ENCODE measurements around the gene CTRB2.
"Not testable (repeated sequence)": the region's sequence is repeated elsewhere in the genome, so short reads cannot be mapped to it uniquely, and the experiment has no call there.

DNA sequence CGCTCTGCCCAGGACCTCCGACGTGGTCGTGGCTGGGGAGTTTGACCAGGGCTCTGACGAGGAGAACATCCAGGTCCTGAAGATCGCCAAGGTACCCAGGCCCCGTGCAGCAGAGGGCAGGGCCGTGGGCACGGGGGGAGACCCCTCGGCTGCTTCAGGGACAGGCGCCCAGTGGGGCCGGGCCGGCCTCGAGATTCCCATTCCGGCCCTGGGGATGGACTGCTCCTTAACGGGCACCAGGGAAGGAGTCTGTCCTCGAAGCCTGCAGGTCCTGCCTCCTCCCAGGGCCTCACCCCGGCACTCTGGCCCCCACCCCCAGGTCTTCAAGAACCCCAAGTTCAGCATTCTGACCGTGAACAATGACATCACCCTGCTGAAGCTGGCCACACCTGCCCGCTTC, 16.2 kb upstream of the CTRB2 start:
- TF ChIP-seq, protein P1, sequence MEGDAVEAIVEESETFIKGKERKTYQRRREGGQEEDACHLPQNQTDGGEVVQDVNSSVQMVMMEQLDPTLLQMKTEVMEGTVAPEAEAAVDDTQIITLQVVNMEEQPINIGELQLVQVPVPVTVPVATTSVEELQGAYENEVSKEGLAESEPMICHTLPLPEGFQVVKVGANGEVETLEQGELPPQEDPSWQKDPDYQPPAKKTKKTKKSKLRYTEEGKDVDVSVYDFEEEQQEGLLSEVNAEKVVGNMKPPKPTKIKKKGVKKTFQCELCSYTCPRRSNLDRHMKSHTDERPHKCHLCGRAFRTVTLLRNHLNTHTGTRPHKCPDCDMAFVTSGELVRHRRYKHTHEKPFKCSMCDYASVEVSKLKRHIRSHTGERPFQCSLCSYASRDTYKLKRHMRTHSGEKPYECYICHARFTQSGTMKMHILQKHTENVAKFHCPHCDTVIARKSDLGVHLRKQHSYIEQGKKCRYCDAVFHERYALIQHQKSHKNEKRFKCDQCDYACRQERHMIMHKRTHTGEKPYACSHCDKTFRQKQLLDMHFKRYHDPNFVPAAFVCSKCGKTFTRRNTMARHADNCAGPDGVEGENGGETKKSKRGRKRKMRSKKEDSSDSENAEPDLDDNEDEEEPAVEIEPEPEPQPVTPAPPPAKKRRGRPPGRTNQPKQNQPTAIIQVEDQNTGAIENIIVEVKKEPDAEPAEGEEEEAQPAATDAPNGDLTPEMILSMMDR (IDR thresholded peaks at IDR 0.05): not testable (repeated sequence)
- not testable (repeated sequence) for TF ChIP-seq ZFX (IDR thresholded peaks at IDR 0.05; ENCODE audit: borderline replicate concordance)
